Measurements from ENCODE around the gene GNA15.

GNA15 gene

GRCh38 chr19:3157096-3157845 is 21.4 kb downstream of the GNA15 start:
- Histone ChIP-seq H3K36me3 (ENCODE audit: low read length) (no peaks in the 10 kb centered on the region), H2AFZ (ENCODE audit: low read depth, low read length, severe bottlenecking) (no peak overlapping the region), H3K9me2 (replicated peaks; ENCODE audit: insufficient read depth, low read length) (no peaks in the 10 kb centered on the region), H3K79me2 (ENCODE audit: insufficient read depth, low read length) (no peaks in the 10 kb centered on the region), H3K27me3 (ENCODE audit: low read length) (no peaks in the 10 kb centered on the region), H4K20me1 (ENCODE audit: low read depth, low read length) (no peaks in the 10 kb centered on the region), H3K9me3 (ENCODE audit: insufficient read depth, low read length) (no peaks in the 10 kb centered on the region), H3K4me3 (ENCODE audit: insufficient read depth, low read length, poor library complexity, severe bottlenecking) (no peak overlapping the region), H3K4me2 (ENCODE audit: low read depth, low read length, poor library complexity, severe bottlenecking) (no peak overlapping the region), H3F3A (ENCODE audit: insufficient read depth) (no peaks in the 10 kb centered on the region), H3K9ac (ENCODE audit: low read length) (no peak overlapping the region), H3K27ac (ENCODE audit: low read depth, low read length) (no peak overlapping the region)
- TF ChIP-seq EZH2phosphoT487 (conservative IDR thresholded peaks at IDR 0.05; ENCODE audit: low read length) (no peak), CTCF (IDR thresholded peaks at IDR 0.05; ENCODE audit: insufficient read depth, low read length, poor library complexity, severe bottlenecking) (no peak)

- Histone ChIP-seq H3K9me3 (ENCODE audit: insufficient read depth, low read length) (no peaks in the 10 kb centered on the region), H3K79me2 (ENCODE audit: insufficient read depth, low read length) (no peaks in the 10 kb centered on the region), H4K20me1 (ENCODE audit: low read depth, low read length) (no peaks in the 10 kb centered on the region), H3K4me2 (ENCODE audit: low read depth, low read length, poor library complexity, severe bottlenecking) (no peak overlapping the region), H3F3A (ENCODE audit: insufficient read depth) (no peaks in the 10 kb centered on the region), H3K36me3 (ENCODE audit: low read length) (no peaks in the 10 kb centered on the region), H3K9ac (ENCODE audit: low read length) (no peak overlapping the region), H3K27ac (ENCODE audit: low read depth, low read length) (no peak overlapping the region), H3K4me3 (ENCODE audit: insufficient read depth, low read length, poor library complexity, severe bottlenecking) (no peak overlapping the region), H2AFZ (ENCODE audit: low read depth, low read length, severe bottlenecking) (no peak overlapping the region), H3K9me2 (replicated peaks; ENCODE audit: insufficient read depth, low read length) (no peaks in the 10 kb centered on the region), H3K27me3 (ENCODE audit: low read length) (no peaks in the 10 kb centered on the region)
- TF ChIP-seq EZH2phosphoT487 (conservative IDR thresholded peaks at IDR 0.05; ENCODE audit: low read length) (no peak), CTCF (IDR thresholded peaks at IDR 0.05; ENCODE audit: insufficient read depth, low read length, poor library complexity, severe bottlenecking) (no peak)
These were observed 23.7 kb downstream of the GNA15 start for GRCh38 chr19:3159565-3159964.

GRCh38 chr19:3160219-3160618 is 24.4 kb downstream of the GNA15 start:
- H3K9me2 ChIP-seq (replicated peaks; ENCODE audit: insufficient read depth, low read length), result no peaks in the 10 kb centered on the region
- TF ChIP-seq EZH2phosphoT487 (conservative IDR thresholded peaks at IDR 0.05; ENCODE audit: low read length) (no peak), CTCF (IDR thresholded peaks at IDR 0.05; ENCODE audit: insufficient read depth, low read length, poor library complexity, severe bottlenecking) (no peak)

More at GRCh38 chr19:3160219-3160618, 24.4 kb downstream of the GNA15 start:
- no peak overlapping the region for H2AFZ ChIP-seq (ENCODE audit: low read depth, low read length, severe bottlenecking)
- H4K20me1 ChIP-seq (ENCODE audit: low read depth, low read length), result no peaks in the 10 kb centered on the region
- H3K79me2 ChIP-seq (ENCODE audit: insufficient read depth, low read length), result no peaks in the 10 kb centered on the region
- H3K27ac ChIP-seq (ENCODE audit: low read depth, low read length), result no peak overlapping the region
- no peak overlapping the region for H3K4me2 ChIP-seq (ENCODE audit: low read depth, low read length, poor library complexity, severe bottlenecking)
- no peaks in the 10 kb centered on the region for H3F3A ChIP-seq (ENCODE audit: insufficient read depth)
- H3K27me3 ChIP-seq (ENCODE audit: low read length), result no peaks in the 10 kb centered on the region
- H3K36me3 ChIP-seq (ENCODE audit: low read length), result no peaks in the 10 kb centered on the region
- H3K4me3 ChIP-seq (ENCODE audit: insufficient read depth, low read length, poor library complexity, severe bottlenecking), result no peak overlapping the region
- H3K9ac ChIP-seq (ENCODE audit: low read length), result no peak overlapping the region
- H3K9me3 ChIP-seq (ENCODE audit: insufficient read depth, low read length), result no peaks in the 10 kb centered on the region
